Stimulated activated CD4-positive, alpha-beta T cell treated with anti-CD3 and anti-CD28 coated beads, Interleukin-1b, Interleukin-23, amount 100 ng/mL, for 1 hour (primary cell): ENCODE data around the gene PLEKHG3.

Source experiments
- DNase-seq, 2 donors: peaks; one replicate each; pipeline ENCODE4 v3.0.0-alpha.2; 2020; ENCODE audit warnings: low read depth in 2 of 2

PLEKHG3 gene

GRCh38 chr14:64726585-64726890, 22.3 kb downstream of the PLEKHG3 start:
- DNase-seq = no peak

GRCh38 chr14:64727551-64728071, 23.4 kb downstream of the PLEKHG3 start:
- DNase-seq = no peak

GRCh38 chr14:64728106-64728505, 23.9 kb downstream of the PLEKHG3 start:
- no peak for DNase-seq

- DNase-seq = no peak
These were observed 24.6 kb downstream of the PLEKHG3 start for GRCh38 chr14:64728856-64729255.

- DNase-seq = no peak
These were observed 25.3 kb downstream of the PLEKHG3 start for GRCh38 chr14:64729386-64730060.

- DNase-seq = no peak
These were observed 25.8 kb downstream of the PLEKHG3 start for GRCh38 chr14:64730061-64730440.

GRCh38 chr14:64730681-64731080, 26.5 kb downstream of the PLEKHG3 start:
- no peak for DNase-seq

- DNase-seq = no peak
These were observed 26.9 kb downstream of the PLEKHG3 start for GRCh38 chr14:64731141-64731581.

- DNase-seq = no peak
These were observed 27.8 kb downstream of the PLEKHG3 start for GRCh38 chr14:64732066-64732465.

- DNase-seq = no peak
These were observed 28.4 kb downstream of the PLEKHG3 start for GRCh38 chr14:64732536-64733120.

GRCh38 chr14:64733321-64733720, 29.1 kb downstream of the PLEKHG3 start:
- DNase-seq = no peak

GRCh38 chr14:64733899-64734298, 29.7 kb downstream of the PLEKHG3 start:
- DNase-seq = no peak

- DNase-seq = no peak
These were observed 30.8 kb downstream of the PLEKHG3 start for GRCh38 chr14:64734990-64735389.

GRCh38 chr14:64736271-64737169, 32.3 kb downstream of the PLEKHG3 start:
- DNase-seq = no peak

GRCh38 chr14:64737391-64738280, 33.4 kb downstream of the PLEKHG3 start:
- no peak for DNase-seq

GRCh38 chr14:64738281-64738804, 34.1 kb downstream of the PLEKHG3 start:
- DNase-seq = no peak

- DNase-seq = no peak
These were observed 37.0 kb downstream of the PLEKHG3 start for GRCh38 chr14:64741200-64741599.

- DNase-seq = no peak
These were observed 37.7 kb downstream of the PLEKHG3 start for GRCh38 chr14:64741961-64742360.

GRCh38 chr14:64743061-64743460, 38.8 kb downstream of the PLEKHG3 start:
- no peak for DNase-seq

GRCh38 chr14:64745511-64746091, 41.4 kb downstream of the PLEKHG3 start:
- no peak for DNase-seq
